NOMO-1 treated with DMSO at 0.1 percent for 48 hours (cell line): ENCODE measurements around the gene RNF223.
"Not testable (repeated sequence)": the region's sequence is repeated elsewhere in the genome, so short reads cannot be mapped to it uniquely, and the experiment has no call there.

ENCODE experiments used
- DNase-seq: peaks from one replicate; lab custom pipeline; 2025; ENCODE audit not compliant: unreplicated experiment; lab: John Stamatoyannopoulos, UW

Gene RNF223

GRCh38 chr1:1110561-1110971 lies 36.5 kb upstream of the RNF223 start:
- no peak for DNase-seq

DNA sequence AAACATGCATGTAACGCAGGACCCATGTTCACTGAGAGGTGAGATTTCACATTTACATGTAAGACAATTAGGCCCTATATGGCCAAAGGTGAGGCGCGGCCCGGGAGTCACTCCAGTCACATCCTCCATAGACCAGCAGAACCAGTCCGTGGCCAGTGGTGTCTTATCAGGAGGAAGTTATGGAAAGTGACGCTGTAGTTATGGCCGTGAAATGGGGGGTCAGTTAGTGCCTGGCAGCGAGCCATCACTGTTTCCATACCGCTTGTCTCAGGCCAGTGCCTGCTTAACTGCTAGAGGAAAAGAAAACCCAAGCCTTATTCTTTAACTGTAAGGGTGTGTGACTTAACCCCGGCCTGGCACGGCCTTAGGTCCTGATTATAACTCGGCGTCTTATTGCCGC lies 35.6 kb upstream of the RNF223 start:
- DNase-seq = no peak

GRCh38 chr1:1106510-1107221 lies 32.6 kb upstream of the RNF223 start:
- no peak for DNase-seq

DNA sequence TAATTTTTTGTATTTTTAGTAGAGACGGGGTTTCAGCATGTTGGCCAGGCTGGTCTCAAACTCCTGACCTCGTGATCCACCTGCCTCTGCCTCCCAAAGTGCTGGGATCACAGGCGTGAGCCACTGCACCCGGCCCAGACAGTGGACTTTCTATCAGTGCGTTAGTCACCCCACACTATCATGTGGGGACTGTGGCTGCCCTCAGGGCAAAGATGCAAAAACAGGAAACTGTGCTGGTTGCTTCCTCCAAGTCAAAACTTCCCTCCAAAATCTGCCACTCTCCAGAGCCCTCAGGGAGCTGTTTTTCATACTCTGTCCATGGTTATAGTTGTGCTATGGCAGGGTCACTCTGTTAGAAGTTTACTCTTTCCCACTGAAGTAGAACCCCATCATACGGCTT lies 30.0 kb upstream of the RNF223 start:
- not testable (repeated sequence) for DNase-seq

GRCh38 chr1:1101503-1101902 lies 27.4 kb upstream of the RNF223 start:
- DNase-seq = no peak

DNA sequence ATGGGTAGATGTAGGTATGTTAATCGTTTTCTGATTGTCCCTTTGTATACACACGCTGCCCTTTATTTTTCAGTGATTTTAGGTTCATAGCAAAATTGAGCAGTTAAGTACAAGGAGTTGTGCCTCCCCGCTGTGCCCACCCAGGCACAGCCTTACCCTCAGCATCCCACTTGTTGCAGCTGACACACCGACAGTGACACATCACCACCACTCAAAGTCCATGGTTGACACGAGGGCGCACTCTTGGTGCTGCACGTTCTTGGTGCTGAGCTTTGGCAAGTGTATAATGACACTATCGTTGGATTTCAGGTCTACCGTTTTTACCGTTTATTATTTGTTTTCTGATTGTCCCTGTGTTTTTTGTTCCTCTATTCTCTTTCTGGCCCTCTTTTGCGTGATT lies 26.2 kb upstream of the RNF223 start:
- DNase-seq = no peak

DNA sequence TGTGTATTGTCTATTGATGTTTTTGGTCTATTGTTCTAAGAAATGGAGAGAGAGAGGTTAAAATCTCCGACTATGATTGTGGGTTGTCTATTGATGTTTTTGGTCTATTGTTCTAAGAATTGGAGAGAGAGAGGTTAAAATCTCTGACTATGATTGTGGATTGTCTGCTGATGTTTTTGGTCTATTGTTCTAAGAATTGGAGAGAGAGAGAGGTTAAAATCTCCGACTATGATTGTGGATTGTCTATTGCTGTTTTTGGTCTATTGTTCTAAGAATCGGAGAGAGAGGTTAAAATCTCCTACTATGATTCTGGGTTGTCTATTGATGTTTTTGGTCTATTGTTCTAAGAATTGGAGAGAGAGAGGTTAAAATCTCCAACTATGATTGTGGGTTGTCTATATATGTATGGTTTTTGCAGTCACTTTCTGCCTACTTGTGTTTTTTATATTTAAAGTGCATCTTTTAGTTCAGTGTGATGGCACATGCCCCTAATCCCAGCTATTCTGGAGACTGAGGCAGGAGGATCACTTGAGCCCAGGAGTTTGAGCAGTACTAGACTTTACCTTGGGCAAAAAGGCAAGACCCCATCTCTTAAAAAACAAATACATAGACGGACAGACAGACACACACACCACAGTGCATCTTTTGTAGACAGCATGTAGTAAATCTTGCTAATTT lies 25.5 kb upstream of the RNF223 start:
- no peak for DNase-seq

GRCh38 chr1:1098681-1099421 lies 24.7 kb upstream of the RNF223 start:
- no peak for DNase-seq

GRCh38 chr1:1096136-1096535 lies 22.0 kb upstream of the RNF223 start:
- DNase-seq = not testable (repeated sequence)

- DNase-seq = no peak
These were observed 20.9 kb upstream of the RNF223 start for GRCh38 chr1:1094981-1095380.

- no peak for DNase-seq
These were observed 19.5 kb upstream of the RNF223 start for GRCh38 chr1:1093610-1093943.

- DNase-seq = no peak
These were observed 18.9 kb upstream of the RNF223 start for GRCh38 chr1:1092894-1093609.

GRCh38 chr1:1092149-1092855 lies 18.2 kb upstream of the RNF223 start:
- no peak for DNase-seq

DNA sequence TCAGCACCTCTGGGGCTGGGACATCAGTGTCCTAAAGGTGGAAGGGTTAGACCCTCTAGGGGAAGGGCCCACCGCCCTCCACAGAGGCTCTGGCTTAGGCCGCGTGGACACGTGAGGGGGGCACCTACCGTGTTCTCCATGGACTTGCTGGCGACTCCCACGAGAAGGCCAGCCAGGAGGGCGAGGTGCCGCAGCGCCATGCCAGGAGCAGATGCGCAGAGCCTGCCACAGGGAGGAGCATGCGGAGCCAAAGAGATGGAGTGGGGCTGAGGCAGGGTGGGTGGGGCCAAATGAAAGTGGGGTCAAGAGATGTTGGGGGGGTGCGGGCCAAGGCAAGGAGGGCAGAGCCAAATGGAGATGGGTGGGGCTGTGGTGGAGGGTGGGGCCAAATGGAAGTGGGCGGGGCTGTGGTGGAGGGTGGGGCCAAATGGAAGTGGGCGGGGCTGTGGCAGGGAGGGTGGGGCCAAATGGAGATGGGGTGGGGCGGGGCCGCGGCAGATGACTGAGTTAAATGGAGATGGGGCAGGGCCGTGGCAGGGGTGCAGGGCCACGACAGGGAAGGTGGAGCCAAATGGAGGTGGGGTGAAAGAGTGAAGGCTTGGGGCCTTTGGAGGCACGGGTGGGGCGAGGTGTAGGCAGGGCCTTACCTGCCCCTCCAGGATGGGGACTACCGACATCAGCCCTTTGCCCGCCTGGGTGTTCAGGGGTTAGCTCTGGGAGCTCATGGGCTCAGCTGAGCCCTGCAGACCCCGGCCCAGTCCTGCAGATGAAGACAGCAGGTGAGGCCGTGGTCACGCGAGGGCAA lies 17.4 kb upstream of the RNF223 start:
- no peak for DNase-seq

DNA sequence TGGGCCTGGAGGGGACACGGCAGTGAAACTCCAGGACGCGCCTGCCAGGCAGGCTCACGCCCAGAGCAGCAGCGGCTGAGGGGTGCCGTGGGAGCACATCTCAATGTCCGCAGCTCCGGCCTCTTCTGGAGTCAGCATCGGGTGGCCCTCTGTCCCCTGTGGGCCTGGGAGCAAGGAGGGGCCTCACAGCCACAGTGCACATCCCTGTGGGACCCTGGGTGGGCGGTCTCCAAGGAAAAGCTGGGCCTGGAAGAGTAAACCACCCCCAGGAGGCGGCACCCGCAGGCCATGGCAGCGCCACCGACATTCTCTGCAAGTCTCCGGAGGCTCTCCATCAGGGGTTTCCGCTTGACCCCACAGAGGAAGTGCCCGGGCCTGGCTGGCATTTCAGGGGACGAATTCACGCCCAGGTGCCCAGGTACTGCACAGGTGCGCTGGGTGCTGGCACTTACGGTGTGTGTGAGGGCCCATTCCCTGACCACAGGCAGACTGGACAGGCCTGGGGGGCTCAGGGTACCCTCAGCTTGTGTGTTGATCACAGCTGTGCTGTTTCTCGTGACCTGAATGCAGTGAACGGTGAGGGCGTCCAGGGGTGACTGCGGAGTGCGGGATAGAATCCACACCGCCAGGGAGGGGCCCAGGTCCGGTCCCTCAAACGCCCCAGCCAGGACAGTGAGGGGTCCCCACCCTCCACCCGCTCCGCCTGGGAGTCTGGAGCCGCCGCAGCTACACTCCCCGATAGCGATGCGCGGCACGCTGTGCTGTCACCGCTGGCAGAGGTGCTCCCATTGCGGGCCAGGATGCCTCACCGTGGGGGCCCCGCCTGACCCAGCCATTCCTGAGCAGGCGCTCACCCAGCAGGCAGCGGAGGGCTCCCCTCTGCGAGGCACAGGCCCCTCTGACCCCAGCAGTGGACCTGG lies 16.6 kb upstream of the RNF223 start:
- DNase-seq = no peak

GRCh38 chr1:1089731-1090423 lies 15.8 kb upstream of the RNF223 start:
- no peak for DNase-seq

DNA sequence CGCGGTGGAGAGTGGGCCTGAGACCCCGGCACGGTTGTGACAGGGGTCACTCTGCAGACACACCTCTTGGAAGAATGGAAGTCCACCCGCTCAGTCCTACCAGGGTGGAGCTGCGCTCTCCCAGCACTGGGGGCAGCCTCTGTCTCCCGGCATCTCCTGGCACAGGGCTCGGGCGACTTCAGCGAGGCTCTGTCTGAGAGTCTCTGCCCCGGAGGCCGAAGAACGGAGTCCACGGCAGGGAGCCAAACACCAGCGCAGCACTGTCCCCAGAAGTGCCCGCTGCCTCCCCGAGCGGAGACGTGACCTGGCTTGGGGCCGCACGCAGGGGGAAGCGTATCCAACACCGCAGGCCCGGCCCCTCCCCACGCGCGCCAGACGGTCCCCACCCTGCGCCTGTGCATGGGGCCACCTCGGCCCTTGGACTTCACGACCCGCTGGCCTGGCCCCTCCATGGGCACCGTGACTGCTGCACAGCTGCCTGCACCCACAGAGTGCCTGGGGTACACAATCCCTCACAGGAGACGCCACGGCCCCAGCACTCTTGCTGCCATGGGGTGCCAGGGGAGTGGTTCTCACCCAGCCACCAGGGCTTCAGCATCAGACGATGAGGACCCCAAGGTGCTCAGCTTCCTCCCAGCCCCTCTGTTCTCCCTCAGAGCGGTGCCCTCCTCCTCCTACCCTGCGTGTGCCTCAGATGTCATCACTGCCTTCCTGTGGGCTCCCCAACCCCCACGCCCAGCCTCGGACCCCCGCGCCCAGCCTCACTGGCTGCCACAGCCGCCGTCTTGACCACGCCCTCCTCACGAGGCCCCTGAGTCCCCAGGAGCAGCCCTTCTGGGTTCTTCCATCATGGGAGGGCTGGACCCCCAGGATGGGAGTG lies 14.9 kb upstream of the RNF223 start:
- no peak for DNase-seq
